BJ (cell line): ENCODE data around the gene EPAS1. TPM values are rescaled to one million over a fixed set of nuclear protein-coding genes. Genes with fewer than 3 reads are reported as not detected.

Experiments
- CTCF ChIA-PET: fragments of 350-600 bp; formaldehyde crosslinking; extraction: SDS; loops from one replicate; lab custom pipeline; 2021; ENCODE audit warnings: antibody characterized with exemption, inconsistent platforms; lab: Yijun Ruan, JAX
- POLR2A ChIA-PET: fragments of 300-600 bp; sonication (Branson Sonifier 250); formaldehyde crosslinking; extraction: SDS; loops from one replicate; lab custom pipeline; 2021; ENCODE audit warnings: antibody characterized with exemption; lab: Charles Lee
- DNase-seq: peaks from one replicate; pipeline ENCODE4 v3.0.0-alpha.2; 2011; ENCODE audit warnings: low read depth
- H3K27me3 ChIP-seq: 2 replicates; pipeline ENCODE4 v1.6.0; 2011; ENCODE audit warnings: low read length; ENCODE audit not compliant: control insufficient read depth, insufficient read depth
- H3K36me3 ChIP-seq: 2 replicates; pipeline ENCODE4 v1.5.1; 2011; ENCODE audit warnings: low read length; ENCODE audit not compliant: control insufficient read depth, insufficient read depth
- H3K4me3 ChIP-seq: 2 replicates; pipeline ENCODE4 v1.5.1; 2011; ENCODE audit warnings: low read depth, mild to moderate bottlenecking, control low read depth, low read length
- CTCF ChIP-seq: IDR thresholded peaks from 2 replicates; pipeline ENCODE4 v1.5.1; 2011; ENCODE audit warnings: low read depth, mild to moderate bottlenecking, control low read depth, inconsistent platforms, low read length, moderate library complexity; ENCODE audit not compliant: insufficient read depth
- polyA plus RNA-seq: library from polyadenylated mRNA; depleted of rRNA; stranded (reverse); fragments of >200 nt; gene quantifications from 2 replicates; pipeline ENCODE4 v1.2.3, GENCODE V29; 2011

The EPAS1 gene
- polyA plus RNA-seq, 1 experiment: 531 TPM

- H3K4me3 ChIP-seq: no peak overlapping the region
- no peak for TF ChIP-seq CTCF
These were observed 87.2 kb downstream of the EPAS1 start for GRCh38 chr2:46384457-46384815.

GRCh38 chr2:46385786-46386577 lies 88.8 kb downstream of the EPAS1 start:
- DNase-seq: no peak
- Histone ChIP-seq H3K4me3 (no peak overlapping the region), H3K36me3 (peaks cover 41% of the 10 kb centered on the region), H3K27me3 (no peaks in the 10 kb centered on the region)
- POLR2A ChIA-PET: no interaction called here
- no peak for TF ChIP-seq CTCF
- CTCF ChIA-PET: no interaction called here

More at GRCh38 chr2:46384457-46384815, 87.2 kb downstream of the EPAS1 start:
- ChIA-PET CTCF (no interaction called here), POLR2A (no interaction called here)
- DNase-seq: no peak
- H3K36me3 ChIP-seq: peaks cover 57% of the 10 kb centered on the region
- no peaks in the 10 kb centered on the region for H3K27me3 ChIP-seq

GRCh38 chr2:46386763-46387162 lies 89.6 kb downstream of the EPAS1 start:
- POLR2A ChIA-PET: no interaction called here
- H3K36me3 ChIP-seq: peaks cover 37% of the 10 kb centered on the region
- no peak for TF ChIP-seq CTCF
- no peaks in the 10 kb centered on the region for H3K27me3 ChIP-seq
- H3K4me3 ChIP-seq: no peak overlapping the region
- CTCF ChIA-PET: no interaction called here
- DNase-seq: no peak

- H3K4me3 ChIP-seq: no peak overlapping the region
- POLR2A ChIA-PET: no interaction called here
- CTCF ChIA-PET: no interaction called here
- no peak for DNase-seq
- no peaks in the 10 kb centered on the region for H3K27me3 ChIP-seq
- H3K36me3 ChIP-seq: peaks cover 32% of the 10 kb centered on the region
- TF ChIP-seq CTCF: no peak
These were observed 90.1 kb downstream of the EPAS1 start for GRCh38 chr2:46387292-46387691.

GRCh38 chr2:46387886-46388515 lies 90.8 kb downstream of the EPAS1 start:
- ChIA-PET CTCF (no interaction called here), POLR2A (no interaction called here)
- DNase-seq: no peak
- Histone ChIP-seq H3K27me3 (no peaks in the 10 kb centered on the region), H3K4me3 (no peak overlapping the region), H3K36me3 (peaks cover 25% of the 10 kb centered on the region)
- TF ChIP-seq CTCF: no peak
